WTC11 (cell line): ENCODE results near the gene ASB13.

Source experiments
- CREB1 ChIP-seq: sonication (generic); formaldehyde crosslinking; IDR thresholded peaks from 2 replicates; pipeline ENCODE4 v1.8.0; 2023; ENCODE audit warnings: mild to moderate bottlenecking, missing genetic modification reagents
- RORB ChIP-seq: fragments of 250-450 bp; sonication (Bioruptor Pico); IDR thresholded peaks from 2 replicates; pipeline ENCODE4 v1.9.0; 2021; ENCODE audit warnings: mild to moderate bottlenecking
- SP1 ChIP-seq: sonication (generic); formaldehyde crosslinking; conservative IDR thresholded peaks from 2 replicates; pipeline ENCODE4 v1.8.1; 2022; ENCODE audit warnings: missing genetic modification reagents
- TEAD4 ChIP-seq: sonication (generic); formaldehyde crosslinking; IDR thresholded peaks from 2 replicates; pipeline ENCODE4 v1.8.0; 2022; ENCODE audit warnings: mild to moderate bottlenecking, missing genetic modification reagents
- TF ChIP-seq, protein P1 (sequence below): fragments of 200-600 bp; IDR thresholded peaks from 2 replicates; pipeline ENCODE4 v1.8.0; 2022; ENCODE audit warnings: antibody characterized with exemption
- TF ChIP-seq, protein P2 (sequence below): sonication (generic); formaldehyde crosslinking; IDR thresholded peaks from 2 replicates; pipeline ENCODE4 v1.8.0; 2022; ENCODE audit warnings: mild to moderate bottlenecking, missing genetic modification reagents
- TF ChIP-seq, protein P3 (sequence below): sonication (generic); formaldehyde crosslinking; IDR thresholded peaks from 2 replicates; pipeline ENCODE4 v1.8.0; 2023; ENCODE audit warnings: missing genetic modification reagents
- TF ChIP-seq, protein P4 (sequence below): sonication (generic); formaldehyde crosslinking; IDR thresholded peaks from 2 replicates; pipeline ENCODE4 v1.8.0; 2023; ENCODE audit warnings: mild to moderate bottlenecking, missing genetic modification reagents
- TF ChIP-seq, protein P5 (sequence below): sonication (generic); formaldehyde crosslinking; IDR thresholded peaks from 2 replicates; pipeline ENCODE4 v1.8.1; 2023; ENCODE audit warnings: mild to moderate bottlenecking, missing genetic modification reagents, moderate library complexity
- TF ChIP-seq, protein P6 (sequence below): fragments of 250-450 bp; sonication (Bioruptor Pico); IDR thresholded peaks from 2 replicates; pipeline ENCODE4 v1.9.0; 2021; ENCODE audit warnings: mild to moderate bottlenecking

DNA sequence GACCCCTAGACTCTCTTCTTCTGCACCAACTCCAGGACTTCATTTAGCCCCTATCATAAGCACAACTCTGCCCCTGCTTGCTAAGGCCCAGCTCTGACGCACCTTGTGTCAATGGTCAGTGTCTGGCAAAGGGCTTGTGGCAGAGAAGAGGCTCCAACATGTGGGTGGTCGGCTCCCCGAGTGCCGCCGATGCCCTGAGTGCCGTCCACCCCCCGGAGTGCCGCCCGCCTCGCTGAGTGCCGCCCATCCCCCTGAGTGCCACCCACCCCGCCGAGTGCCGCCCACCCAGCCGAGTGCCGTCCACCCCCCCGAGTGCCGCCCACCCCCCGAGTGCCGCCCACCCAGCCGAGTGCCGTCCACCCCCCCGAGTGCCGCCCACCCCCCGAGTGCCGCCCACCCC is 50.3 kb downstream of the ASB13 start:
- TF ChIP-seq, protein P1, sequence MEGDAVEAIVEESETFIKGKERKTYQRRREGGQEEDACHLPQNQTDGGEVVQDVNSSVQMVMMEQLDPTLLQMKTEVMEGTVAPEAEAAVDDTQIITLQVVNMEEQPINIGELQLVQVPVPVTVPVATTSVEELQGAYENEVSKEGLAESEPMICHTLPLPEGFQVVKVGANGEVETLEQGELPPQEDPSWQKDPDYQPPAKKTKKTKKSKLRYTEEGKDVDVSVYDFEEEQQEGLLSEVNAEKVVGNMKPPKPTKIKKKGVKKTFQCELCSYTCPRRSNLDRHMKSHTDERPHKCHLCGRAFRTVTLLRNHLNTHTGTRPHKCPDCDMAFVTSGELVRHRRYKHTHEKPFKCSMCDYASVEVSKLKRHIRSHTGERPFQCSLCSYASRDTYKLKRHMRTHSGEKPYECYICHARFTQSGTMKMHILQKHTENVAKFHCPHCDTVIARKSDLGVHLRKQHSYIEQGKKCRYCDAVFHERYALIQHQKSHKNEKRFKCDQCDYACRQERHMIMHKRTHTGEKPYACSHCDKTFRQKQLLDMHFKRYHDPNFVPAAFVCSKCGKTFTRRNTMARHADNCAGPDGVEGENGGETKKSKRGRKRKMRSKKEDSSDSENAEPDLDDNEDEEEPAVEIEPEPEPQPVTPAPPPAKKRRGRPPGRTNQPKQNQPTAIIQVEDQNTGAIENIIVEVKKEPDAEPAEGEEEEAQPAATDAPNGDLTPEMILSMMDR = no peak
- TF ChIP-seq, protein P2, sequence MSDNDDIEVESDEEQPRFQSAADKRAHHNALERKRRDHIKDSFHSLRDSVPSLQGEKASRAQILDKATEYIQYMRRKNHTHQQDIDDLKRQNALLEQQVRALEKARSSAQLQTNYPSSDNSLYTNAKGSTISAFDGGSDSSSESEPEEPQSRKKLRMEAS (CRISPR knock-in tag) = no peak
- TF ChIP-seq TEAD4 (no peak), CREB1 (CRISPR knock-in tag) (no peak), RORB (CRISPR knock-in tag) (no peak), SP1 (CRISPR knock-in tag) (no peak)
- TF ChIP-seq, protein P3, sequence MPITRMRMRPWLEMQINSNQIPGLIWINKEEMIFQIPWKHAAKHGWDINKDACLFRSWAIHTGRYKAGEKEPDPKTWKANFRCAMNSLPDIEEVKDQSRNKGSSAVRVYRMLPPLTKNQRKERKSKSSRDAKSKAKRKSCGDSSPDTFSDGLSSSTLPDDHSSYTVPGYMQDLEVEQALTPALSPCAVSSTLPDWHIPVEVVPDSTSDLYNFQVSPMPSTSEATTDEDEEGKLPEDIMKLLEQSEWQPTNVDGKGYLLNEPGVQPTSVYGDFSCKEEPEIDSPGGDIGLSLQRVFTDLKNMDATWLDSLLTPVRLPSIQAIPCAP (CRISPR knock-in tag) = no peak
- TF ChIP-seq, protein P4, sequence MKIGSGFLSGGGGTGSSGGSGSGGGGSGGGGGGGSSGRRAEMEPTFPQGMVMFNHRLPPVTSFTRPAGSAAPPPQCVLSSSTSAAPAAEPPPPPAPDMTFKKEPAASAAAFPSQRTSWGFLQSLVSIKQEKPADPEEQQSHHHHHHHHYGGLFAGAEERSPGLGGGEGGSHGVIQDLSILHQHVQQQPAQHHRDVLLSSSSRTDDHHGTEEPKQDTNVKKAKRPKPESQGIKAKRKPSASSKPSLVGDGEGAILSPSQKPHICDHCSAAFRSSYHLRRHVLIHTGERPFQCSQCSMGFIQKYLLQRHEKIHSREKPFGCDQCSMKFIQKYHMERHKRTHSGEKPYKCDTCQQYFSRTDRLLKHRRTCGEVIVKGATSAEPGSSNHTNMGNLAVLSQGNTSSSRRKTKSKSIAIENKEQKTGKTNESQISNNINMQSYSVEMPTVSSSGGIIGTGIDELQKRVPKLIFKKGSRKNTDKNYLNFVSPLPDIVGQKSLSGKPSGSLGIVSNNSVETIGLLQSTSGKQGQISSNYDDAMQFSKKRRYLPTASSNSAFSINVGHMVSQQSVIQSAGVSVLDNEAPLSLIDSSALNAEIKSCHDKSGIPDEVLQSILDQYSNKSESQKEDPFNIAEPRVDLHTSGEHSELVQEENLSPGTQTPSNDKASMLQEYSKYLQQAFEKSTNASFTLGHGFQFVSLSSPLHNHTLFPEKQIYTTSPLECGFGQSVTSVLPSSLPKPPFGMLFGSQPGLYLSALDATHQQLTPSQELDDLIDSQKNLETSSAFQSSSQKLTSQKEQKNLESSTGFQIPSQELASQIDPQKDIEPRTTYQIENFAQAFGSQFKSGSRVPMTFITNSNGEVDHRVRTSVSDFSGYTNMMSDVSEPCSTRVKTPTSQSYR (CRISPR knock-in tag) = no peak
- TF ChIP-seq, protein P5, sequence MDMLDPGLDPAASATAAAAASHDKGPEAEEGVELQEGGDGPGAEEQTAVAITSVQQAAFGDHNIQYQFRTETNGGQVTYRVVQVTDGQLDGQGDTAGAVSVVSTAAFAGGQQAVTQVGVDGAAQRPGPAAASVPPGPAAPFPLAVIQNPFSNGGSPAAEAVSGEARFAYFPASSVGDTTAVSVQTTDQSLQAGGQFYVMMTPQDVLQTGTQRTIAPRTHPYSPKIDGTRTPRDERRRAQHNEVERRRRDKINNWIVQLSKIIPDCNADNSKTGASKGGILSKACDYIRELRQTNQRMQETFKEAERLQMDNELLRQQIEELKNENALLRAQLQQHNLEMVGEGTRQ (CRISPR knock-in tag) = no peak
- TF ChIP-seq, protein P6, sequence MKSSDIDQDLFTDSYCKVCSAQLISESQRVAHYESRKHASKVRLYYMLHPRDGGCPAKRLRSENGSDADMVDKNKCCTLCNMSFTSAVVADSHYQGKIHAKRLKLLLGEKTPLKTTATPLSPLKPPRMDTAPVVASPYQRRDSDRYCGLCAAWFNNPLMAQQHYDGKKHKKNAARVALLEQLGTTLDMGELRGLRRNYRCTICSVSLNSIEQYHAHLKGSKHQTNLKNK (CRISPR knock-in tag) = no peak
